Measurements from ENCODE around the gene SYNGAP1. TPM values are rescaled to one million over a fixed set of nuclear protein-coding genes. Genes with fewer than 3 reads are reported as not detected.

Gene SYNGAP1
- total and polyA plus RNA-seq, 2 experiments from 2014 or later, result 13.9 to 45.0 TPM

DNA sequence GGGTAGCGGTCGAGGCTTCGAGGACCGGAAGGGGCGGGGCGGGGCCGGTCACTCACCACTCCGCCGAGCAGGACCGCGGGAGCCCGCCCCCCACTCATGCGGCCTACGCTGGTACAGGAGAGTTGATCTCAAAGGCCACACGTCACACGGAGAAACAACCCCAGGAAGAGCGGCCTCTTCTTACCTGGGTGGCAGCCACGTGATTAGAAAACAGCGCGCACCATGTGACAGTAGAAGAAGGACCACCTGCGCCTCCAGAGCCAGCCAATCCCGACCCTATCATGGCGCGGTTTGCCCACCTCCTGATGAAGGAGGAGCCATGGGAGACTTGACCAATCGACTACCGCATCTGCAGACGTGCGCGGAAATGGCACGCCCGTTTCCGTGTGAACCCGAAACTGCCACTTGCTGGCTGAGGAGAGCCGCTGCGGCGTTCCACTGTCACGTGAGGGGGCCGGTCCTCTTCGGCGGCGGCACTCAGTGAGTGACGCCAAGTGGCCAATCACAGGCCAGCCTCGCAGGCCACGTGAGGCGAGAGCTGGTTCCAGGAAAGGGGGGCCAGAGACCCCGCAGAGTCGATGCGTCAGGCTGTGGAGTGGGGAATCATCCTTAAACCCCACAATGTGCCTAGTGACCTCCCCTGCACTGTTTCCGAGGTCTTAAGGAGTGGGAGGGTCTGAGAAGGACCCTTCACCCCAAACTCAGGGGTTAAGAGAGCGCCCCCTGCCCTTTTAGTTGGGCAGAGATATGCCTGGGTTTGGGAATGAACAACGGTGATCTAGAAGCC, 1.8 kb upstream of the SYNGAP1 start, which contains the start of gene CUTA:
TSS of gene CUTA (minus strand) at position 205 of the 787 bp plus-strand sequence. CDS start at position 98, 107 bp downstream.
- Histone ChIP-seq H2AFZ (peak within 1 kb of the TSS; percentile 2; the same call in 1 of the 2 replicates), H3K79me2 (replicated peaks; ENCODE audit: insufficient read depth) (peaks cover 57% of the 10 kb centered on the region), H3K27me3 (ENCODE audit: insufficient read depth) (no peaks in the 10 kb centered on the region), H3K4me2 (peak within 1 kb of the TSS; percentile 99), H3K27ac (ENCODE audit: low read depth) (peak within 1 kb of the TSS; percentile 98), H3K4me1 (ENCODE audit: insufficient read depth) (peaks cover 40% of the 10 kb centered on the region), H3F3A (replicated peaks; ENCODE audit: low read depth) (peaks cover 19% of the 10 kb centered on the region), H3K4me3 (peak within 1 kb of the TSS; percentile 98), H3K36me3 (ENCODE audit: insufficient read depth) (peaks cover 9% of the 10 kb centered on the region; the same call in 1 of the 2 replicates), H3K9me2 (ENCODE audit: insufficient read depth) (no peaks in the 10 kb centered on the region), H4K20me1 (replicated peaks; ENCODE audit: insufficient read depth) (peaks cover 20% of the 10 kb centered on the region)
- ATAC-seq, result peak; percentile 83
- H3K27ac Mint-ChIP-seq, result peak within 1 kb of the TSS; percentile 98
- no peaks in the 10 kb centered on the region for H3K9me3 Mint-ChIP-seq
- H3K36me3 Mint-ChIP-seq (ENCODE audit: low read depth), result peaks cover 52% of the 10 kb centered on the region
- H3K4me1 Mint-ChIP-seq, result peaks cover 69% of the 10 kb centered on the region
- H3K4me3 Mint-ChIP-seq, result peak within 1 kb of the TSS; percentile 99
- peak; percentile 99 for DNase-seq (ENCODE audit: low spot score)
- H3K27me3 Mint-ChIP-seq (ENCODE audit: insufficient read depth, low read depth, poor library complexity), result peaks cover 27% of the 10 kb centered on the region
- no peak for TF ChIP-seq EZH2 (IDR thresholded peaks at IDR 0.05; ENCODE audit: low read depth, unreplicated experiment)
- TF ChIP-seq, protein P1, sequence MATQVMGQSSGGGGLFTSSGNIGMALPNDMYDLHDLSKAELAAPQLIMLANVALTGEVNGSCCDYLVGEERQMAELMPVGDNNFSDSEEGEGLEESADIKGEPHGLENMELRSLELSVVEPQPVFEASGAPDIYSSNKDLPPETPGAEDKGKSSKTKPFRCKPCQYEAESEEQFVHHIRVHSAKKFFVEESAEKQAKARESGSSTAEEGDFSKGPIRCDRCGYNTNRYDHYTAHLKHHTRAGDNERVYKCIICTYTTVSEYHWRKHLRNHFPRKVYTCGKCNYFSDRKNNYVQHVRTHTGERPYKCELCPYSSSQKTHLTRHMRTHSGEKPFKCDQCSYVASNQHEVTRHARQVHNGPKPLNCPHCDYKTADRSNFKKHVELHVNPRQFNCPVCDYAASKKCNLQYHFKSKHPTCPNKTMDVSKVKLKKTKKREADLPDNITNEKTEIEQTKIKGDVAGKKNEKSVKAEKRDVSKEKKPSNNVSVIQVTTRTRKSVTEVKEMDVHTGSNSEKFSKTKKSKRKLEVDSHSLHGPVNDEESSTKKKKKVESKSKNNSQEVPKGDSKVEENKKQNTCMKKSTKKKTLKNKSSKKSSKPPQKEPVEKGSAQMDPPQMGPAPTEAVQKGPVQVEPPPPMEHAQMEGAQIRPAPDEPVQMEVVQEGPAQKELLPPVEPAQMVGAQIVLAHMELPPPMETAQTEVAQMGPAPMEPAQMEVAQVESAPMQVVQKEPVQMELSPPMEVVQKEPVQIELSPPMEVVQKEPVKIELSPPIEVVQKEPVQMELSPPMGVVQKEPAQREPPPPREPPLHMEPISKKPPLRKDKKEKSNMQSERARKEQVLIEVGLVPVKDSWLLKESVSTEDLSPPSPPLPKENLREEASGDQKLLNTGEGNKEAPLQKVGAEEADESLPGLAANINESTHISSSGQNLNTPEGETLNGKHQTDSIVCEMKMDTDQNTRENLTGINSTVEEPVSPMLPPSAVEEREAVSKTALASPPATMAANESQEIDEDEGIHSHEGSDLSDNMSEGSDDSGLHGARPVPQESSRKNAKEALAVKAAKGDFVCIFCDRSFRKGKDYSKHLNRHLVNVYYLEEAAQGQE (IDR thresholded peaks at IDR 0.05; ENCODE audit: unreplicated experiment), result no peak
- TF ChIP-seq JUNB (IDR thresholded peaks at IDR 0.05; ENCODE audit: unreplicated experiment), result no peak
- TF ChIP-seq EZH2phosphoT487 (IDR thresholded peaks at IDR 0.05; ENCODE audit: unreplicated experiment), result no peak
- no peak for TF ChIP-seq ZNF331 (CRISPR knock-in tag; IDR thresholded peaks at IDR 0.05; ENCODE audit: low read depth)
- peak; percentile 85 for TF ChIP-seq POLR2AphosphoS5 (IDR thresholded peaks at IDR 0.05; ENCODE audit: low read depth)
- TF ChIP-seq STAT1 (IDR thresholded peaks at IDR 0.05; ENCODE audit: unreplicated experiment), result no peak
- TF ChIP-seq CREB1 (CRISPR knock-in tag; IDR thresholded peaks at IDR 0.05; ENCODE audit: low read depth), result peak; percentile 66
- TF ChIP-seq, protein P2, sequence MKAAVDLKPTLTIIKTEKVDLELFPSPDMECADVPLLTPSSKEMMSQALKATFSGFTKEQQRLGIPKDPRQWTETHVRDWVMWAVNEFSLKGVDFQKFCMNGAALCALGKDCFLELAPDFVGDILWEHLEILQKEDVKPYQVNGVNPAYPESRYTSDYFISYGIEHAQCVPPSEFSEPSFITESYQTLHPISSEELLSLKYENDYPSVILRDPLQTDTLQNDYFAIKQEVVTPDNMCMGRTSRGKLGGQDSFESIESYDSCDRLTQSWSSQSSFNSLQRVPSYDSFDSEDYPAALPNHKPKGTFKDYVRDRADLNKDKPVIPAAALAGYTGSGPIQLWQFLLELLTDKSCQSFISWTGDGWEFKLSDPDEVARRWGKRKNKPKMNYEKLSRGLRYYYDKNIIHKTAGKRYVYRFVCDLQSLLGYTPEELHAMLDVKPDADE (IDR thresholded peaks at IDR 0.05), result 0 out of 2 replicates have a peak, but pooled peaks have one; percentile 57
- TF ChIP-seq ZNF114 (CRISPR knock-in tag; IDR thresholded peaks at IDR 0.05), result no peak
- TF ChIP-seq NANOG (IDR thresholded peaks at IDR 0.05; ENCODE audit: borderline replicate concordance), result 0 out of 2 replicates have a peak, but pooled peaks have one; percentile 13
- TF ChIP-seq, protein P3, sequence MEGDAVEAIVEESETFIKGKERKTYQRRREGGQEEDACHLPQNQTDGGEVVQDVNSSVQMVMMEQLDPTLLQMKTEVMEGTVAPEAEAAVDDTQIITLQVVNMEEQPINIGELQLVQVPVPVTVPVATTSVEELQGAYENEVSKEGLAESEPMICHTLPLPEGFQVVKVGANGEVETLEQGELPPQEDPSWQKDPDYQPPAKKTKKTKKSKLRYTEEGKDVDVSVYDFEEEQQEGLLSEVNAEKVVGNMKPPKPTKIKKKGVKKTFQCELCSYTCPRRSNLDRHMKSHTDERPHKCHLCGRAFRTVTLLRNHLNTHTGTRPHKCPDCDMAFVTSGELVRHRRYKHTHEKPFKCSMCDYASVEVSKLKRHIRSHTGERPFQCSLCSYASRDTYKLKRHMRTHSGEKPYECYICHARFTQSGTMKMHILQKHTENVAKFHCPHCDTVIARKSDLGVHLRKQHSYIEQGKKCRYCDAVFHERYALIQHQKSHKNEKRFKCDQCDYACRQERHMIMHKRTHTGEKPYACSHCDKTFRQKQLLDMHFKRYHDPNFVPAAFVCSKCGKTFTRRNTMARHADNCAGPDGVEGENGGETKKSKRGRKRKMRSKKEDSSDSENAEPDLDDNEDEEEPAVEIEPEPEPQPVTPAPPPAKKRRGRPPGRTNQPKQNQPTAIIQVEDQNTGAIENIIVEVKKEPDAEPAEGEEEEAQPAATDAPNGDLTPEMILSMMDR (conservative IDR thresholded peaks at IDR 0.05; ENCODE audit: low read depth in 2 of 2), result peak; percentile 53 to 66
- TF ChIP-seq, protein P4, sequence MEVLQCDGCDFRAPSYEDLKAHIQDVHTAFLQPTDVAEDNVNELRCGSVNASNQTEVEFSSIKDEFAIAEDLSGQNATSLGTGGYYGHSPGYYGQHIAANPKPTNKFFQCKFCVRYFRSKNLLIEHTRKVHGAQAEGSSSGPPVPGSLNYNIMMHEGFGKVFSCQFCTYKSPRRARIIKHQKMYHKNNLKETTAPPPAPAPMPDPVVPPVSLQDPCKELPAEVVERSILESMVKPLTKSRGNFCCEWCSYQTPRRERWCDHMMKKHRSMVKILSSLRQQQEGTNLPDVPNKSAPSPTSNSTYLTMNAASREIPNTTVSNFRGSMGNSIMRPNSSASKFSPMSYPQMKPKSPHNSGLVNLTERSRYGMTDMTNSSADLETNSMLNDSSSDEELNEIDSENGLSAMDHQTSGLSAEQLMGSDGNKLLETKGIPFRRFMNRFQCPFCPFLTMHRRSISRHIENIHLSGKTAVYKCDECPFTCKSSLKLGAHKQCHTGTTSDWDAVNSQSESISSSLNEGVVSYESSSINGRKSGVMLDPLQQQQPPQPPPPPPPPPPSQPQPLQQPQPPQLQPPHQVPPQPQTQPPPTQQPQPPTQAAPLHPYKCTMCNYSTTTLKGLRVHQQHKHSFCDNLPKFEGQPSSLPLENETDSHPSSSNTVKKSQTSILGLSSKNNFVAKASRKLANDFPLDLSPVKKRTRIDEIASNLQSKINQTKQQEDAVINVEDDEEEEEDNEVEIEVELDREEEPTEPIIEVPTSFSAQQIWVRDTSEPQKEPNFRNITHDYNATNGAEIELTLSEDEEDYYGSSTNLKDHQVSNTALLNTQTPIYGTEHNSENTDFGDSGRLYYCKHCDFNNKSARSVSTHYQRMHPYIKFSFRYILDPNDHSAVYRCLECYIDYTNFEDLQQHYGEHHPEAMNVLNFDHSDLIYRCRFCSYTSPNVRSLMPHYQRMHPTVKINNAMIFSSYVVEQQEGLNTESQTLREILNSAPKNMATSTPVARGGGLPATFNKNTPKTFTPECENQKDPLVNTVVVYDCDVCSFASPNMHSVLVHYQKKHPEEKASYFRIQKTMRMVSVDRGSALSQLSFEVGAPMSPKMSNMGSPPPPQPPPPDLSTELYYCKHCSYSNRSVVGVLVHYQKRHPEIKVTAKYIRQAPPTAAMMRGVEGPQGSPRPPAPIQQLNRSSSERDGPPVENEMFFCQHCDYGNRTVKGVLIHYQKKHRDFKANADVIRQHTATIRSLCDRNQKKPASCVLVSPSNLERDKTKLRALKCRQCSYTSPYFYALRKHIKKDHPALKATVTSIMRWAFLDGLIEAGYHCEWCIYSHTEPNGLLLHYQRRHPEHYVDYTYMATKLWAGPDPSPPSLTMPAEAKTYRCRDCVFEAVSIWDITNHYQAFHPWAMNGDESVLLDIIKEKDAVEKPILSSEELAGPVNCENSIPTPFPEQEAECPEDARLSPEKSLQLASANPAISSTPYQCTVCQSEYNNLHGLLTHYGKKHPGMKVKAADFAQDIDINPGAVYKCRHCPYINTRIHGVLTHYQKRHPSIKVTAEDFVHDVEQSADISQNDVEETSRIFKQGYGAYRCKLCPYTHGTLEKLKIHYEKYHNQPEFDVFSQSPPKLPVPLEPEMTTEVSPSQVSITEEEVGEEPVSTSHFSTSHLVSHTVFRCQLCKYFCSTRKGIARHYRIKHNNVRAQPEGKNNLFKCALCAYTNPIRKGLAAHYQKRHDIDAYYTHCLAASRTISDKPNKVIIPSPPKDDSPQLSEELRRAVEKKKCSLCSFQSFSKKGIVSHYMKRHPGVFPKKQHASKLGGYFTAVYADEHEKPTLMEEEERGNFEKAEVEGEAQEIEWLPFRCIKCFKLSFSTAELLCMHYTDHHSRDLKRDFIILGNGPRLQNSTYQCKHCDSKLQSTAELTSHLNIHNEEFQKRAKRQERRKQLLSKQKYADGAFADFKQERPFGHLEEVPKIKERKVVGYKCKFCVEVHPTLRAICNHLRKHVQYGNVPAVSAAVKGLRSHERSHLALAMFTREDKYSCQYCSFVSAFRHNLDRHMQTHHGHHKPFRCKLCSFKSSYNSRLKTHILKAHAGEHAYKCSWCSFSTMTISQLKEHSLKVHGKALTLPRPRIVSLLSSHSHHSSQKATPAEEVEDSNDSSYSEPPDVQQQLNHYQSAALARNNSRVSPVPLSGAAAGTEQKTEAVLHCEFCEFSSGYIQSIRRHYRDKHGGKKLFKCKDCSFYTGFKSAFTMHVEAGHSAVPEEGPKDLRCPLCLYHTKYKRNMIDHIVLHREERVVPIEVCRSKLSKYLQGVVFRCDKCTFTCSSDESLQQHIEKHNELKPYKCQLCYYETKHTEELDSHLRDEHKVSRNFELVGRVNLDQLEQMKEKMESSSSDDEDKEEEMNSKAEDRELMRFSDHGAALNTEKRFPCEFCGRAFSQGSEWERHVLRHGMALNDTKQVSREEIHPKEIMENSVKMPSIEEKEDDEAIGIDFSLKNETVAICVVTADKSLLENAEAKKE (CRISPR knock-in tag; IDR thresholded peaks at IDR 0.05), result no peak

Measured in GM23338 (cell line).